ENCODE results near the gene TXNDC11. TPM values are rescaled to one million over a fixed set of nuclear protein-coding genes. Genes with fewer than 3 reads are reported as not detected.

The TXNDC11 gene
- total RNA-seq, 1 experiment from 2014 or later: 24.3 TPM

GRCh38 chr16:11672206-11673090 lies 70.2 kb downstream of the TXNDC11 start:
- CTCF ChIA-PET: no interaction called here
- H3K9me3 Mint-ChIP-seq (ENCODE audit: unreplicated experiment): no peaks in the 10 kb centered on the region
- peaks cover 3% of the 10 kb centered on the region for H3K36me3 ChIP-seq (ENCODE audit: control insufficient read depth, insufficient read depth, low read length)
- no peak overlapping the region for H3K27ac Mint-ChIP-seq (ENCODE audit: unreplicated experiment)
- BruUV-seq (replicated peaks): no TSS peak
- peaks cover 13% of the 10 kb centered on the region for H3K4me1 ChIP-seq
- H3K36me3 Mint-ChIP-seq (ENCODE audit: insufficient read depth, unreplicated experiment): peaks cover 21% of the 10 kb centered on the region
- H3K4me3 Mint-ChIP-seq (ENCODE audit: unreplicated experiment): no peak overlapping the region
- no peaks in the 10 kb centered on the region for H3K27me3 Mint-ChIP-seq (ENCODE audit: insufficient read depth, unreplicated experiment)
- TF ChIP-seq, protein P1, sequence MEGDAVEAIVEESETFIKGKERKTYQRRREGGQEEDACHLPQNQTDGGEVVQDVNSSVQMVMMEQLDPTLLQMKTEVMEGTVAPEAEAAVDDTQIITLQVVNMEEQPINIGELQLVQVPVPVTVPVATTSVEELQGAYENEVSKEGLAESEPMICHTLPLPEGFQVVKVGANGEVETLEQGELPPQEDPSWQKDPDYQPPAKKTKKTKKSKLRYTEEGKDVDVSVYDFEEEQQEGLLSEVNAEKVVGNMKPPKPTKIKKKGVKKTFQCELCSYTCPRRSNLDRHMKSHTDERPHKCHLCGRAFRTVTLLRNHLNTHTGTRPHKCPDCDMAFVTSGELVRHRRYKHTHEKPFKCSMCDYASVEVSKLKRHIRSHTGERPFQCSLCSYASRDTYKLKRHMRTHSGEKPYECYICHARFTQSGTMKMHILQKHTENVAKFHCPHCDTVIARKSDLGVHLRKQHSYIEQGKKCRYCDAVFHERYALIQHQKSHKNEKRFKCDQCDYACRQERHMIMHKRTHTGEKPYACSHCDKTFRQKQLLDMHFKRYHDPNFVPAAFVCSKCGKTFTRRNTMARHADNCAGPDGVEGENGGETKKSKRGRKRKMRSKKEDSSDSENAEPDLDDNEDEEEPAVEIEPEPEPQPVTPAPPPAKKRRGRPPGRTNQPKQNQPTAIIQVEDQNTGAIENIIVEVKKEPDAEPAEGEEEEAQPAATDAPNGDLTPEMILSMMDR (IDR thresholded peaks at IDR 0.05; ENCODE audit: insufficient read depth in 1 of 2, low read depth in 1 of 2, low read length in 1 of 2, severe bottlenecking in 1 of 2, unreplicated experiment in 1 of 2): no peak
- POLR2A ChIA-PET: no interaction called here
- no peaks in the 10 kb centered on the region for H3K27me3 ChIP-seq (replicated peaks; ENCODE audit: control insufficient read depth, insufficient read depth, low read length)
- no peak overlapping the region for H3K4me3 ChIP-seq (ENCODE audit: low read depth, low read length)
- no peaks in the 10 kb centered on the region for H3K9me3 ChIP-seq
- intact Hi-C loops (cut with micrococcal nuclease; ENCODE audit: unreplicated experiment): no loop called here
- DNase-seq: no peak
- peaks cover 6% of the 10 kb centered on the region for H3K4me1 Mint-ChIP-seq (ENCODE audit: low read depth, unreplicated experiment)

- Mint-ChIP-seq H3K36me3 (ENCODE audit: insufficient read depth, unreplicated experiment) (peaks cover 19% of the 10 kb centered on the region), H3K4me1 (ENCODE audit: low read depth, unreplicated experiment) (peaks cover 6% of the 10 kb centered on the region), H3K27me3 (ENCODE audit: insufficient read depth, unreplicated experiment) (no peaks in the 10 kb centered on the region), H3K27ac (ENCODE audit: unreplicated experiment) (no peak overlapping the region), H3K4me3 (ENCODE audit: unreplicated experiment) (no peak overlapping the region), H3K9me3 (ENCODE audit: unreplicated experiment) (no peaks in the 10 kb centered on the region)
- DNase-seq: no peak
- TF ChIP-seq, protein P1 (IDR thresholded peaks at IDR 0.05; ENCODE audit: insufficient read depth in 1 of 2, low read depth in 1 of 2, low read length in 1 of 2, severe bottlenecking in 1 of 2, unreplicated experiment in 1 of 2): no peak
- intact Hi-C loops (cut with micrococcal nuclease; ENCODE audit: unreplicated experiment): no loop called here
- ChIA-PET POLR2A (no interaction called here), CTCF (no interaction called here)
- peaks cover 3% of the 10 kb centered on the region; the same call in 1 of the 2 replicates for H3K36me3 ChIP-seq (ENCODE audit: control insufficient read depth, insufficient read depth, low read length)
- no peaks in the 10 kb centered on the region for H3K27me3 ChIP-seq (replicated peaks; ENCODE audit: control insufficient read depth, insufficient read depth, low read length)
- no peak overlapping the region for H3K4me3 ChIP-seq (ENCODE audit: low read depth, low read length)
- peaks cover 13% of the 10 kb centered on the region for H3K4me1 ChIP-seq
- H3K9me3 ChIP-seq: no peaks in the 10 kb centered on the region
- no TSS peak for BruUV-seq (replicated peaks)
Observed at GRCh38 chr16:11671676-11672075, 71.0 kb downstream of the TXNDC11 start.

DNA sequence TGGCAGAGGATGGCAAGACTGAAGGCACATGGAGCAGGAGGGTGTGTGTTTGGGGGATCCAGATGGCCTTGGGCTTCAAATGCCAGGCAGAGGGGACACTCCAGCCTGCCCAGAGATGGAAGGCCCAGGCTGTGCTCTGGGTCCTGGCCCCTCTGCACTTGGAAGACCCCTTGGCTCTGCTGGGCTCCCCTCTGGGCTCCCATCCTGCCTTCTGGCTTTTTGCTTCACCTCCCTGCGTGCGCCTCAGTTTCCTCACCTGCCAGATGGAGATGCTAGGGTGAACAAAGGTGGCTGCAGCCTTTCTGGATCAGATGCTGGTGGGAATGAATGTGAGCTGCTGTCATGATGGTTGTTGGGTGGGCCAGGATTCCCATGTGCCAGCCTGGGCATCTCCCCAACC lies 71.4 kb downstream of the TXNDC11 start:
- H3K27ac Mint-ChIP-seq (ENCODE audit: unreplicated experiment): no peak overlapping the region
- no TSS peak for BruUV-seq (replicated peaks)
- CTCF ChIA-PET: no interaction called here

More for the DNA sequence above, 71.4 kb downstream of the TXNDC11 start:
- H3K4me3 Mint-ChIP-seq (ENCODE audit: unreplicated experiment): no peak overlapping the region
- Histone ChIP-seq H3K27me3 (replicated peaks; ENCODE audit: control insufficient read depth, insufficient read depth, low read length) (no peaks in the 10 kb centered on the region), H3K4me1 (peaks cover 13% of the 10 kb centered on the region), H3K4me3 (ENCODE audit: low read depth, low read length) (no peak overlapping the region), H3K9me3 (no peaks in the 10 kb centered on the region), H3K36me3 (ENCODE audit: control insufficient read depth, insufficient read depth, low read length) (peaks cover 3% of the 10 kb centered on the region; the same call in 1 of the 2 replicates)
- H3K9me3 Mint-ChIP-seq (ENCODE audit: unreplicated experiment): no peaks in the 10 kb centered on the region
- no peak for DNase-seq
- intact Hi-C loops (cut with micrococcal nuclease; ENCODE audit: unreplicated experiment): no loop called here
- TF ChIP-seq, protein P1 (IDR thresholded peaks at IDR 0.05; ENCODE audit: insufficient read depth in 1 of 2, low read depth in 1 of 2, low read length in 1 of 2, severe bottlenecking in 1 of 2, unreplicated experiment in 1 of 2): no peak
- H3K36me3 Mint-ChIP-seq (ENCODE audit: insufficient read depth, unreplicated experiment): peaks cover 19% of the 10 kb centered on the region
- H3K27me3 Mint-ChIP-seq (ENCODE audit: insufficient read depth, unreplicated experiment): no peaks in the 10 kb centered on the region
- peaks cover 6% of the 10 kb centered on the region for H3K4me1 Mint-ChIP-seq (ENCODE audit: low read depth, unreplicated experiment)
- POLR2A ChIA-PET: interaction anchor here (0.6 kb wide), 1 partner anchor 34 kb away, joined by 9 read pairs; no protein-coding TSS in a partner anchor
